Upper lobe of left lung (tissue), 6 donors: ENCODE measurements around the gene NXPH2. TPM values are rescaled to one million over a fixed set of nuclear protein-coding genes. Genes with fewer than 3 reads are reported as not detected.

Experiments
- ATAC-seq, 2 donors: fragments of 200-7000 bp; cut with Tn5 transposase; one replicate each; pipeline ENCODE4 v1.9.1; 2022; ENCODE audit warnings: mild to moderate bottlenecking in 2 of 2, moderate library complexity in 2 of 2; ENCODE audit not compliant: low FRiP score in 2 of 2
- DNase-seq, 2 donors: peaks; one replicate each; pipeline ENCODE4 v3.0.0-alpha.2; 2019 to 2020
- H3K27ac ChIP-seq, 4 donors: fragments of 200-600 bp; sonication (generic); one replicate each; pipeline ENCODE4 v1.5.1; 2016 to 2019
- H3K27me3 ChIP-seq, 4 donors: fragments of 200-600 bp; sonication (generic); one replicate each; pipeline ENCODE4 v1.5.1; 2017 to 2019
- H3K36me3 ChIP-seq, 4 donors: fragments of 200-600 bp; sonication (generic); one replicate each; pipeline ENCODE4 v1.5.1; 2016 to 2019
- H3K4me1 ChIP-seq, 4 donors: fragments of 200-600 bp; sonication (generic); one replicate each; pipeline ENCODE4 v1.5.1; 2018 to 2019
- H3K4me3 ChIP-seq, 4 donors: fragments of 200-600 bp; sonication (generic); one replicate each; pipeline ENCODE4 v1.5.1; 2017 to 2019; ENCODE audit warnings: mild to moderate bottlenecking in 2 of 4, moderate library complexity in 1 of 4
- H3K9me3 ChIP-seq, 4 donors: fragments of 200-600 bp; sonication (generic); one replicate each; pipeline ENCODE4 v1.5.1; 2018 to 2019
- CTCF ChIP-seq, 6 experiments: fragments of 450-650 bp in 4 of 6; fragments of 200-600 bp in 2 of 6; sonication (generic) in 2 of 6; IDR thresholded peaks; one replicate each; pipeline ENCODE4 v1.5.1; 2016 to 2019; ENCODE audit warnings: antibody characterized with exemption in 6 of 6
- EP300 ChIP-seq, 4 donors: sonication (generic); formaldehyde crosslinking; IDR thresholded peaks; one replicate each; pipeline ENCODE4 v1.5.1; 2017; ENCODE audit warnings: antibody characterized with exemption in 4 of 4, control low read depth in 2 of 4
- POLR2A ChIP-seq, 4 donors: fragments of 450-650 bp; IDR thresholded peaks; one replicate each; pipeline ENCODE4 v1.5.1; 2016 to 2017; ENCODE audit warnings: antibody characterized with exemption in 4 of 4, mild to moderate bottlenecking in 2 of 4
- POLR2AphosphoS5 ChIP-seq, 2 donors: sonication (generic); formaldehyde crosslinking; IDR thresholded peaks; one replicate each; pipeline ENCODE4 v1.5.1; 2017; ENCODE audit warnings: antibody characterized with exemption in 2 of 2
- WGBS, 2 donors: methylation state at CpG; one replicate each; pipeline ENCODE4 v1.1.5; 2017 to 2018; 5-methylcytosine and 5-hydroxymethylcytosine counted together
- total RNA-seq, 6 donors: library from RNA; depleted of rRNA in 4 of 6; stranded (reverse); fragments of >200 nt in 4 of 6; gene quantifications; one replicate each; pipeline versions ENCODE4 v1.1.0 to v1.2.1, GENCODE V29; 2016 to 2021
- donor health status: DM: no; HTN: no; CAD: no; lungs with moderate emphysema.
- donor health status: DM: no; HTN: yes; CAD: no; lungs with severe emphysema.

The NXPH2 gene
- total RNA-seq, 6 donors from 2014 or later: not detected

GRCh38 chr2:138716183-138716582 is 64.0 kb downstream of the NXPH2 start:
- Histone ChIP-seq H3K27ac (no peak overlapping the region), H3K36me3 (no peaks in the 10 kb centered on the region), H3K4me3 (no peak overlapping the region), H3K27me3 (no peaks in the 10 kb centered on the region), H3K9me3 (no peaks in the 10 kb centered on the region), H3K4me1 (no peaks in the 10 kb centered on the region)
- ATAC-seq (no peak), DNase-seq (no peak)
- 82 to 90% methylated on average over 5 of the region's 5 CpGs for WGBS, 2 donors
- TF ChIP-seq POLR2A (IDR thresholded peaks at IDR 0.05) (no peak), POLR2AphosphoS5 (IDR thresholded peaks at IDR 0.05) (no peak), CTCF (IDR thresholded peaks at IDR 0.05) (no peak), EP300 (IDR thresholded peaks at IDR 0.05) (no peak)

- TF ChIP-seq POLR2AphosphoS5 (IDR thresholded peaks at IDR 0.05): no peak
- no peak for TF ChIP-seq EP300 (IDR thresholded peaks at IDR 0.05)
- no peak for TF ChIP-seq POLR2A (IDR thresholded peaks at IDR 0.05)
- no peak for TF ChIP-seq CTCF (IDR thresholded peaks at IDR 0.05)
- no peak overlapping the region for H3K27ac ChIP-seq
- ATAC-seq (no peak), DNase-seq (no peak)
- H3K36me3 ChIP-seq: no peaks in the 10 kb centered on the region
- H3K4me3 ChIP-seq: no peak overlapping the region
- H3K4me1 ChIP-seq: peaks cover 0 to 4% (median 0%) of the 10 kb centered on the region in 4 donors
- whole genome bisulfite sequencing, 2 donors: 62 to 66% methylated on average over 5 of the region's 5 CpGs
- H3K9me3 ChIP-seq: no peaks in the 10 kb centered on the region
- H3K27me3 ChIP-seq: no peaks in the 10 kb centered on the region
These were observed 66.7 kb downstream of the NXPH2 start for GRCh38 chr2:138713504-138713903.

- no peaks in the 10 kb centered on the region for H3K27me3 ChIP-seq
- ATAC-seq (no peak), DNase-seq (no peak)
- H3K36me3 ChIP-seq: no peaks in the 10 kb centered on the region
- TF ChIP-seq CTCF (IDR thresholded peaks at IDR 0.05): no peak
- TF ChIP-seq EP300 (IDR thresholded peaks at IDR 0.05): no peak
- TF ChIP-seq POLR2AphosphoS5 (IDR thresholded peaks at IDR 0.05): no peak
- TF ChIP-seq POLR2A (IDR thresholded peaks at IDR 0.05): no peak
- no peaks in the 10 kb centered on the region for H3K9me3 ChIP-seq
- WGBS, 2 donors: 74 to 81% methylated on average over 5 of the region's 5 CpGs
- peaks cover 0 to 4% (median 0%) of the 10 kb centered on the region in 4 donors for H3K4me1 ChIP-seq
- no peak overlapping the region for H3K4me3 ChIP-seq
- no peak overlapping the region for H3K27ac ChIP-seq
These were observed 67.1 kb downstream of the NXPH2 start for GRCh38 chr2:138713069-138713496.

- ATAC-seq (no peak), DNase-seq (no peak)
- H3K36me3 ChIP-seq: no peaks in the 10 kb centered on the region
- no peak for TF ChIP-seq POLR2AphosphoS5 (IDR thresholded peaks at IDR 0.05)
- no peak for TF ChIP-seq EP300 (IDR thresholded peaks at IDR 0.05)
- TF ChIP-seq POLR2A (IDR thresholded peaks at IDR 0.05): no peak
- TF ChIP-seq CTCF (IDR thresholded peaks at IDR 0.05): no peak
- peaks cover 0 to 4% (median 0%) of the 10 kb centered on the region in 4 donors for H3K4me1 ChIP-seq
- 73 to 87% methylated on average over 4 of the region's 4 CpGs for WGBS, 2 donors
- no peak overlapping the region for H3K27ac ChIP-seq
- no peaks in the 10 kb centered on the region for H3K9me3 ChIP-seq
- no peaks in the 10 kb centered on the region for H3K27me3 ChIP-seq
- no peak overlapping the region for H3K4me3 ChIP-seq
These were observed 67.8 kb downstream of the NXPH2 start for GRCh38 chr2:138712212-138712979.

GRCh38 chr2:138711812-138712211 is 68.4 kb downstream of the NXPH2 start:
- DNase-seq (no peak), ATAC-seq (no peak)
- Histone ChIP-seq H3K4me3 (no peak overlapping the region), H3K36me3 (no peaks in the 10 kb centered on the region), H3K27me3 (no peaks in the 10 kb centered on the region), H3K27ac (no peak overlapping the region), H3K9me3 (no peaks in the 10 kb centered on the region), H3K4me1 (peaks cover 0 to 4% (median 0%) of the 10 kb centered on the region in 4 donors)
- 92 to 100% methylated on average over 3 of the region's 3 CpGs for WGBS, 2 donors
- TF ChIP-seq POLR2AphosphoS5 (IDR thresholded peaks at IDR 0.05): no peak
- TF ChIP-seq EP300 (IDR thresholded peaks at IDR 0.05): no peak
- TF ChIP-seq CTCF (IDR thresholded peaks at IDR 0.05): no peak
- no peak for TF ChIP-seq POLR2A (IDR thresholded peaks at IDR 0.05)
